M059J (cell line): ENCODE data around the gene PPP1CC. TPM values are rescaled to one million over a fixed set of nuclear protein-coding genes. Genes with fewer than 3 reads are reported as not detected.

Experiments
- DNase-seq: peaks from one replicate; pipeline ENCODE4 v3.0.0-alpha.2; 2012; ENCODE audit warnings: low read depth
- total RNA-seq: library from RNA; depleted of rRNA; stranded (reverse); fragments of >200 nt; shearing (Covaris generic); gene quantifications from 2 replicates; pipeline ENCODE4 v1.2.3, GENCODE V29; 2014

PPP1CC gene
- total RNA-seq, 1 experiment from 2014 or later, result 130 TPM

GRCh38 chr12:110754101-110754793 lies 11.6 kb upstream of the PPP1CC start:
- no peak for DNase-seq

GRCh38 chr12:110750784-110751461 lies 8.2 kb upstream of the PPP1CC start:
- DNase-seq, result peak; percentile 52

- no peak for DNase-seq
These were observed 3.9 kb upstream of the PPP1CC start for GRCh38 chr12:110746550-110746949.

- peak; percentile 6 for DNase-seq
These were observed 3.0 kb upstream of the PPP1CC start for GRCh38 chr12:110745542-110746284.

- peak; percentile 64 for DNase-seq
These were observed 2.0 kb upstream of the PPP1CC start for GRCh38 chr12:110744601-110745264.

GRCh38 chr12:110744151-110744571 lies 1.5 kb upstream of the PPP1CC start:
- DNase-seq, result peak; percentile 69

- peak; percentile 27 for DNase-seq
These were observed 941 bp upstream of the PPP1CC start for GRCh38 chr12:110743571-110744093.

- peak; percentile 27 for DNase-seq
These were observed 484 bp downstream of the PPP1CC start for GRCh38 chr12:110742096-110742717.

- peak; percentile 43 for DNase-seq
These were observed 1.2 kb downstream of the PPP1CC start for GRCh38 chr12:110741341-110742095.

- no peak for DNase-seq
These were observed 2.8 kb downstream of the PPP1CC start for GRCh38 chr12:110739894-110740293.

- DNase-seq, result no peak
These were observed 3.2 kb downstream of the PPP1CC start for GRCh38 chr12:110739488-110739887.

- DNase-seq, result no peak
These were observed 5.2 kb downstream of the PPP1CC start for GRCh38 chr12:110737532-110737931.

GRCh38 chr12:110737016-110737415 lies 5.7 kb downstream of the PPP1CC start:
- peak; percentile 64 for DNase-seq

GRCh38 chr12:110733900-110734299 lies 8.8 kb downstream of the PPP1CC start:
- DNase-seq, result no peak

- DNase-seq, result no peak
These were observed 9.5 kb downstream of the PPP1CC start for GRCh38 chr12:110733089-110733715.

- DNase-seq, result no peak
These were observed 10.1 kb downstream of the PPP1CC start for GRCh38 chr12:110732572-110732971.

GRCh38 chr12:110731479-110731878 lies 11.2 kb downstream of the PPP1CC start:
- no peak for DNase-seq

GRCh38 chr12:110728628-110729027 lies 14.1 kb downstream of the PPP1CC start:
- no peak for DNase-seq

GRCh38 chr12:110726708-110727369 lies 15.9 kb downstream of the PPP1CC start:
- no peak for DNase-seq

- no peak for DNase-seq
These were observed 16.7 kb downstream of the PPP1CC start for GRCh38 chr12:110726028-110726427.
